HG03575 (cell line): ENCODE results near the gene FAM83G.

Experiments used
- ATAC-seq: cut with Tn5 transposase; IDR thresholded peaks from one replicate; pipeline ENCODE4 v1.9.1; 2021; ENCODE audit not compliant: unreplicated experiment, insufficient number of reproducible peaks, low FRiP score; ENCODE audit errors: extremely low read depth

FAM83G gene

GRCh38 chr17:19012171-19013080 is 7.9 kb upstream of the FAM83G start:
- no peak for ATAC-seq

DNA sequence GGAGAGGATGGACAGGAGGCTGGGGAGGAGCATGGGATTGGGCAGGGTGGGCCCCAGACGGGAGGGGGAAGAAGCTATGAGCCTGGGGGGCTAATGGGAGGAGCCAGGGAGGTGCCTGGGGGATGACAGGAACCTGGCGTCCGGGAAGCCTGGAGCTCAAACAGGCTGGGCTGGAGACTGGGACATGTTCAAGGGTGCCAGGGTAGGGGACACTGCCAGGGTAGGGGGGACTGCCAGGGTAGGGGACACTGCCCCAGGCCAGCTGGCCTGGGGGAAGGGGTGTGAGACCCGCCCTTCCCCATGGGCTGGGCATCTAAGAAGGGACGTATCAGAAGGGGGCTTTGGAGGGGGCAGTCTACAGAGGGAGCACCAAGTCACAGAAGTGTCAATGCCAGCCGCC is 7.0 kb upstream of the FAM83G start:
- ATAC-seq = no peak

- ATAC-seq = no peak
Observed at GRCh38 chr17:19010729-19011505, 6.4 kb upstream of the FAM83G start.

GRCh38 chr17:19009970-19010369 is 5.4 kb upstream of the FAM83G start:
- no peak for ATAC-seq

DNA sequence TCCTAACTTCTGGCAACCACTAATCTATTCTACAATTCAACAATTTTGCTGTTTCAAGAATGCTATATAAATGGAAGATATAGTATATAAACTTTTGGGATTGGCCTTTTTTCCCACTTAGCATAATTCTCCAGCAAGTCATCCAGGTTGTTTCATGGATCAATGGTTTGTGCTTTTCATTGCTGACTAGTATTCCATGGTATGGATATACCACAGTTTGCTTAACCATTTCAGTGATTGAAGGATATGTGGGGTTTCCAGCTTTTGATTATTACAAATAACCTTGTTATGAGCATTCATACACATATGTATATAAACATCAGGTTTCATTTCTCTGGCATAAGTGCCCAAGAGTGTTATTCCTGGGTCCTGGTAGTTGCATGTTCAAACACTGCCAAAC is 2.1 kb upstream of the FAM83G start:
- ATAC-seq = no peak

- no peak for ATAC-seq
Observed at GRCh38 chr17:19005789-19006430, 1.3 kb upstream of the FAM83G start.

- no peak for ATAC-seq
Observed at GRCh38 chr17:19005137-19005773, 691 bp upstream of the FAM83G start.

- no peak for ATAC-seq
Observed at GRCh38 chr17:19003543-19004420, 782 bp downstream of the FAM83G start.

DNA sequence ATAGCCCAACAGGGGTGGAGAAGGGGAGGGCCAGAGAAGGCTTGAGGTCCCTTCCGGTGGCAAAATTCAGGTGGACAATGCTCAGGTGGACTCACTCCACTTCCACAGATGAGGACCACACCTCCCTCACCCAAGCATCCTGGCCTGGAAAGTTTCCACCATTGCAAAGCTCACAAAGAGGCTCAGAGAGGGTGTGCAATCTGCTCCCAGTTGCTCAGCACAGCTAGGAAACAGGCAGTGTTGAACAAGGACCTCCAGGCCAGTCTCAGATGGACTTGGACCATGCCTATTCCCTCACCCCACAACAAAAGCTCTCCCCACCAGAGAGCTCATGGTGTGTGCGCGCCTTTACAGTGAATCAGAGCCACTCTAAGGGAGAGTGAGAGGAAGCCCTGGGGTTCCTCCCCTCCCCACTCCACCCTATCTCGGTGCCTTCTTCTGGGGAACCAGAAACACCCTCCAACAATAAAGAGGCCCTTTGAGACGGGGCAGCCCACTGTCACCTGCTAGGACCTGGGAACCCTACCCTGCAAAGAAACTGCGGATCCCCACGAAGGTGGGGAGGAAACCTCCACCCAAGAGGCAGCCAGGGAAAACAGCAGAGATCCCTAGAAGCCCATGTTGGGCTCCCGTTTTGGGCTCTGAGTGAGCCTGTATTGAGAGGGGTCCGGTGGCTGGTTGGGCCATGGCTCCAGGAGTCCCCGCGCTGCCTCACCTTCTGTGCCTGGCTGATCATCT is 1.6 kb downstream of the FAM83G start:
- no peak for ATAC-seq

- ATAC-seq = no peak
Observed at GRCh38 chr17:19001907-19002590, 2.5 kb downstream of the FAM83G start.

- no peak for ATAC-seq
Observed at GRCh38 chr17:19000531-19001325, 3.8 kb downstream of the FAM83G start.

DNA sequence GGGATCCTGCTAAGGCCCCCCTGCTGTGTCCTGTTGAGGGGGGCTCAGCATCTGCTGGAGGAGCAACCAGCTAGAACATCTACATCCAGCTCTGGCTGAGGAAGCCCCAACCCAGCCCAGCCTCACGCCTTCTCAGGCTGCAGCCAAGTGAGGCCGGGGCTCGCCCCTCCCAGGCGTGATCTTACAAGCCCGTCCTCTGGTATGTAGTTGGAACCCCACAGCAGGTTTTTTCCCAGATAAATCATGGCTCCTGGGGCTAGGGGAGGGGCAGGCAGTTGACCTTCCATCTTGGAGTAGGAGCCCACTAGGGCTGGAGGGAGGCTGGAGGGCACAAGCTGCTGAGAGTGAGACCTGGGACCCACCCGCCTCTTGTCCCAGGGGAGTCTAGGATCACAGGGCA is 4.7 kb downstream of the FAM83G start:
- no peak for ATAC-seq

DNA sequence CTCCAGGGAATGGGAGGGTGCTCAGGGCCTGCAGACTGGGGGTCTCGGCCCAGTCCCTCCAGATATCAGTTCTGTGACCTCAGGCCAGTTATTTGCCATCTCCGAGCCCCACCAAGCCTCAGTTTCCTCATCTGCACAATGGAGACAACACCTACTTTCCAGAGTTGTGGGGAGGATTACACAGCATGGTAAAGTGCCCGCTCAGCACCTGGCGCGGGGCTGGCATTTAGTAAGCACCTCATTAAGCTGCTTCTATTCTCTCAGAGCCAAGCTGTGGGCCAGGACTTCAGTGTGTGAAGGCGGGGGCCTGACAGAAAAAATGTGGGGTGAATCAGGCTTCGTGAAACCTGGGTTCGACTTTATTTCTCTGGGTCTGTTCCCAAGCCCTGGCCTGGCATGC is 5.2 kb downstream of the FAM83G start:
- no peak for ATAC-seq

DNA sequence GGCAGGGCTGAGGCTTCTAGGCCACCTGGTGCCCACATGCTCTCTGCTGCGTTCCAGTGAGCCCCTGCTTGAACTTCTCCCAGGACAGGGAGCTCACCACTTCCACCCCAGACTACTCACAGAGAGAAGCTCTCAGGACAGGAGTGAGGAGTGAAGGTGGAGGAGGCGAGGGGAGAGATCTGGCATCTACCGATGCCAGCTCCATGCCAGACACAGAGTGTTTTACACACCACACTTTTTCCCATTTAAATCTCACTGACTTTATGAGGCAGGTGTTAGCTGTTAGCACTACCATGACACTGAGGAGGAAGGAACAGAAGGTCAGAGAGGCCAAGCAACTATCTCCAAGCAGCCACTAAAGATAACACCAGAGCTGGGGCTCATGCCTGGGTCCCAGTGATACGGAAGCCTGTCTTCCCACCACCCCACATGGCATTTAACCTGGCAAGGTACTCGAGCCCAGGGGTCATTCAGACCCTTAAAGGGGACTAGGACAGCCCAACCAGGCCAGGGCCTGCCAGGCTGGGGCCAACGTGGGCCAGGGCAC is 6.8 kb downstream of the FAM83G start:
- ATAC-seq = no peak

DNA sequence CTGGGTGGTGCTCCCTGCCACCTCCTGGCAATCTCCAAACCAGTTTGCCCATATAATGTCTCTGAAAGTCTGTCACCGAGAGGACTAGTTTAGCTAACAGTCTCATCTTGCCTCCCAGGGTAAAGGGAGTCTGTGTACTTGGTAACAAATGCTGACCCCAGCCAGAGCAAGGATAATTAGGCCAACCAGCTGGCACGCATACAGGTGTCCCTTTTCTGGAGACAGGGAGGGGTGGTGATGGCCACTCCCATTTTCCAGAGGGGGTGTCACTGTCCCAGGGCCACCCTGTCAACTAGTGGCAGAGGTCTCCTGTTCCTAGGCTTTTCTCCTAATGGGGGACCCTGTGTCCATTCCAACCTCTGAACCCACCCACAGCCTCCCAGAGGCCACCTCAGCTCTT is 8.1 kb downstream of the FAM83G start:
- ATAC-seq = no peak

- ATAC-seq = no peak
Observed at GRCh38 chr17:18995220-18995619, 9.3 kb downstream of the FAM83G start.
